ENCODE measurements around the gene JAZF1.

Gene JAZF1

DNA sequence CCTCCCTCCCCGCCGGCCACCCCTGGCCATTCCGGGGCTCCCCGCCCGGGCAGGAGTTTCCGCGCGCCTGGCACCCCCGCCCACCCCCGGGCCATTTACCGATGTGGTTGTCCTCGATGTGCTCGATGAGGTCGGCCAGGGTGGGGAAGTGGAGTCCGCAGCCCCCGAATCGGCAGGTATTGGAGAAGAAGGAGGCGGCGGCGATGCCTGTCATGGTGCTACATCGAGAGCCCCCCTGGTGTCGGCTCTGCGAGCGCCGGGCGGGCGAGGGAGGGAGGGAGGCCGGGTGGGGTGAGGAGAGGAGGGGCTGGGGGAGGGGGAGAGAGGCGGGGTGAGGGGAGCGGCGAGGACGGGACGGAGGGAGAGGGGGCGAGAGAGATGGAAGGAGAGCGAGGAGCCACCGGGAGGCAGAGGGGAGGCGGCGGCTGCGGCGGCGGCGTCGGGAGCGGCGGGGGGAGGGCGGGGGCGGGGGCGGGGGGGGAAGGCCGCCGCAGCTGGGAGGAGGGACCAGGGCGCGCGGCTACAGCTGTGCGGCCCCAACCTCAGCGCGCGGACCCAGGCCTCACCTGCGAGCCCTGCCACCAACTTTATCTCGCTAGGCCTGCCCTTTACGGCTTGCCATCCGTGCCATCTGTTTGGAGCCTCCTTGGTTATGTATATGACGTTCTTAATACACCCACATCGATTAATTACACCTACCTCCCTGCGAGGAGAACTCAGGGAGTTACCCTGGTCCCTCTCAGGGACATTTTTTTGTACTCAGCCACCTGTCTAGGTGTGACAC, at the start of gene JAZF1:
TSS of gene JAZF1 (minus strand) at position 432 of the 784 bp plus-strand sequence.
- DNase-seq (ENCODE audit: low read depth, low spot score): peak; percentile 21

GRCh38 chr7:28230261-28230660, 49.7 kb upstream of the JAZF1 start:
- DNase-seq (ENCODE audit: low read depth, low spot score): no peak

GRCh38 chr7:28228396-28228795, 47.8 kb upstream of the JAZF1 start:
- DNase-seq (ENCODE audit: low read depth, low spot score): no peak

DNA sequence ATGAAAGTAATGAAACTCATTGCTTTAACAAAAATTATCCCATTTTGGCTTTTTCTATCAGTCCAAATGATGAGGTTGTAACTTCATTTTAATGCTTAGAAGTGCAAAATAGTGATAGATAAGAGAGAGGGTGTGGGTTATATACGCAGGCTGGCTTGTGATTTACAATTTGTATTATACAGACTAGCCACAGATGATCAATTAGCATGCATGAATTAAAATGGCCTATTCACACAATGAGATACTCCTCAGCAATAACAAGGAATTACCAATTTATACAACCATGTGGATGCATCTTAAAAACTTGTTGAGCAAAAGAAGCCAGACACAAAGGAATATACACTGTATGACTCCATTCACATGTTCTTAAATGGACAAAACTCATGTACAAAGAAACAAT, 45.4 kb upstream of the JAZF1 start:
- no peak for DNase-seq (ENCODE audit: low read depth, low spot score)

GRCh38 chr7:28225576-28225975, 45.0 kb upstream of the JAZF1 start:
- DNase-seq (ENCODE audit: low read depth, low spot score): no peak

GRCh38 chr7:28224675-28225074, 44.1 kb upstream of the JAZF1 start:
- DNase-seq (ENCODE audit: low read depth, low spot score): no peak

GRCh38 chr7:28224172-28224571, 43.6 kb upstream of the JAZF1 start:
- DNase-seq (ENCODE audit: low read depth, low spot score): no peak

DNA sequence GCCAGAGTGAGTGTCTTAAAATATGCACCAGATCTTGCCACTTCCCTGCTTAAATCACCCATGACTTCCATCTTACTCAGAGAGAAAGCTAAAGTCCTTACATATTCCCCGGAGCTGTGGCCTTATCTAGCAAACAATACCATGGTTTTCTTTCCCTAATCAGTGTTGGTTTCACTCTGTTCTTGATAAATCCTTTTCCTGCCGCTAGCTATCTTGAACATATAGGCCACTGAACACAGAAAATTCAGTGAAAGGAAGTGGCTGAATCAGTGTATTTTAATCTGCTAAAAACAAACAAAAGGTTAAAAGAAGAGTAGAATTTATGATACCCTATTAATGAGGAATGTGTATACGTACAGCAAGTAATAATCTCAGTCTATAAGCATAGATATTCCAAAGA, 42.0 kb upstream of the JAZF1 start:
- DNase-seq (ENCODE audit: low read depth, low spot score): no peak

GRCh38 chr7:28219793-28220192, 39.2 kb upstream of the JAZF1 start:
- no peak for DNase-seq (ENCODE audit: low read depth, low spot score)

DNA sequence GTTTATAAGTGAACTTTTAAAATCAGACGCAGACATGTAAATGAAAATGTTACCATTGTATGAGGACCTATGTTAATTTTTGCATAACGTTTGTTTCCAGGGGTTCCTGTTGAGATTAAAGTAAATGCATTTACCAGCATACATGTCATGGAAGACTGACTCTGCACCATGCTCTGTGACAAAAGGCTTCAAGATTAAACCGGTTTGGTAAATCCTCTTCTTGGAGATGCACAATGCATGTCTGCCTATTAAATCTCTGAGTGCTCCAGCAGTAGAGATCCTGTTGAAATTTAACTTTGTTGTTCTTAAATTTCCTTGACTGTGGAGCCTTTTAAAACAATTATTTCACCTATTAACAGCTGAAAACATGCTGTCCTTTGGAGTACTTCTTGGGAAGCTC, 36.5 kb upstream of the JAZF1 start:
- DNase-seq (ENCODE audit: low read depth, low spot score): no peak

DNA sequence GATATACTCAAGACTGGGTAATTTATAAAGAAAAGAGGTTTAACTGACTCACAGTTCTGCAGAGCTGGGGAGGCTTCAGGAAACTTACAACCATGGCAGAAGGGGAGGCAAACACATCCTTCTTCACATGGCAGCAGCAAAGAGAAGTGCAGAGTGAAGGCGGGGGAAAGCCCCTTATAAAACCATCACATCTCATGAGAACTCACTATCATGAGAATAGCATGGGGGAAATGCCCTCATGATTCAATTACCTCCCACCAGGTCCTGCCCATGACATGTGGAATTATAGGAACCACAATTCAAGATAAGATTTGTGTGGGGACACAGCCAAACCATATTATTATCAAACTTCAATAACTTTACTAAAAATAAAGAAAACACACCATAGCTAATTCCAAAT, 30.4 kb upstream of the JAZF1 start:
- no peak for DNase-seq (ENCODE audit: low read depth, low spot score)

- DNase-seq (ENCODE audit: low read depth, low spot score): no peak
Measured at GRCh38 chr7:28208506-28208905, 27.9 kb upstream of the JAZF1 start.

GRCh38 chr7:28207486-28208158, 27.0 kb upstream of the JAZF1 start:
- DNase-seq (ENCODE audit: low read depth, low spot score): no peak

GRCh38 chr7:28205506-28205905, 24.9 kb upstream of the JAZF1 start:
- no peak for DNase-seq (ENCODE audit: low read depth, low spot score)

- no peak for DNase-seq (ENCODE audit: low read depth, low spot score)
Measured at GRCh38 chr7:28203508-28204240, 23.1 kb upstream of the JAZF1 start.

DNA sequence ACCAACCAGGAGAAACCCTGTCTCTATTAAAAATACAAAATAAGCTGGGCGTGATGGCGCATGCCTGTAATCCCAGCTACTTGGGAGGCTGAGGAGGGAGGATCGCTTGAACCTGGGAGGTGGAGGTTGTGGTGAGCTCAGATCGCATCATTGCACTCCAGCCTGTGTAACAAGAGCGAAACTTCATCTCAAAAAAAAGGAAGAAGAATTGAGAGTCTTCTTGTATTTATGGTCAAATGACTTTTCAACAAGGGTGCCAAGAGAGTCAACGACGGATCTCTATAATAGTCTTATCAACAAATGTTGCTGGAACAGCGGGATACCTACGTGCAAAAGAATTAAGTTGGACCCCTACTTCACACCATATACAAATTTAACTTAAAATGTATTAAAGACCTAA, 21.6 kb upstream of the JAZF1 start:
- no peak for DNase-seq (ENCODE audit: low read depth, low spot score)

DNA sequence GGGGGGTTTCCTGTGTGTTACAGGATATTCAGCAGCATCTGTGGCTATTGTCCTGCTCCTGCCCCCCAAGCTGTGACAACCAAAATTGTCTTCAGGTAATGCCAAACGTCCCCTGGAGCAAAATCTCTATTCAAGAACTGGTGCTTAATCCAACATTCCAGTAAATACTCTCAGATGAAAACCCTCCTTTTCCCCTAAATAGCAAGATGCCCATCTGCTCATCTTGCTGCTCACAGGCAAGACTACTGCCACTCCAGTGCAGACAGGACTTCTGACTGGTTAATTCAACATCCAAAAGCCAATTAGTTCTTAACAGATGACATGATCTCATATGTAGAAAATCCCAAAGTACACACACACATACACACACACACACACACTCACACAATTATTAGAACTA, 20.5 kb upstream of the JAZF1 start:
- DNase-seq (ENCODE audit: low read depth, low spot score): no peak

DNA sequence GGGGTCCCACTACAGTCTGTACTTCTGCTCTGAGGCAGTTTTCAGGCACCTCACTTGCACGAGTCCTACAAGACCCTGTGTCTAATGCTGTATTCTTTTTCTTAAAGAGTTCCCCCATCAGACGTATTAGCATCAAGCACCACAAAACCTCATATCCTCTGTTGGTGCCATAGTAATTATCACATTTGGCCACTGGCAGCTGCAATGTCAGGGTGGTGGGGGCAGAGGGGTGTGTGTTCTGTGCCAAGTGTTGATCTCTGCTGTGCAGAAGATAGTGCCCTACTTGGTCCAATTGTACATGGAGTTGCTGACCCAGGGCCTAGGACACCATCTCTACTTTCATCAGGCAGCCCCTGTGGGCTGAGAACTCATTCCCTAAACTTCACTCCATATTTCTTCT, 20.0 kb upstream of the JAZF1 start:
- no peak for DNase-seq (ENCODE audit: low read depth, low spot score)

DNA sequence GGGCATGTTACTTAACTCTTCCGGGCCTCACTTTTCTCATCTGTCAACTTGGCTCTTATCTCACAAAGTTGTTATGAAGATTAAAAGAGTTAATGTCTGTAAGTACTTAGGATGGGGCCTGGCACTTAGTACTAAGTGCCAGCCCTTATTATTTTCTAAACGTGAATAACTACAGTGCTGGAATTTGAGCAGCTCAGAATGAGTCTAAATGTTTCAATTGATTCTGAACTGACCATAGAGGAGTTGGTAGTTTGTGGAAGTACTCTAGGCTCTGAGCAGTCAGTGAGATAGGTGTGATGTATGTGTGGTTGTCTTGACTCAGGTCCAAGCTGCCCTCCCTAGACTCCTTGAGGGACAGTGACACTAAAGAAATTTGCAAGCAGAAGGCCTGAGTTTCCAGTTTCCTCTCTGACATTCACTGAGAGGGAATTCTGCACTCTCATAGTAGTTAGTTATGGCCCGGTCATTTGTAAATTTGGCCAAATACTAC, 18.5 kb upstream of the JAZF1 start:
- no peak for DNase-seq (ENCODE audit: low read depth, low spot score)

DNA sequence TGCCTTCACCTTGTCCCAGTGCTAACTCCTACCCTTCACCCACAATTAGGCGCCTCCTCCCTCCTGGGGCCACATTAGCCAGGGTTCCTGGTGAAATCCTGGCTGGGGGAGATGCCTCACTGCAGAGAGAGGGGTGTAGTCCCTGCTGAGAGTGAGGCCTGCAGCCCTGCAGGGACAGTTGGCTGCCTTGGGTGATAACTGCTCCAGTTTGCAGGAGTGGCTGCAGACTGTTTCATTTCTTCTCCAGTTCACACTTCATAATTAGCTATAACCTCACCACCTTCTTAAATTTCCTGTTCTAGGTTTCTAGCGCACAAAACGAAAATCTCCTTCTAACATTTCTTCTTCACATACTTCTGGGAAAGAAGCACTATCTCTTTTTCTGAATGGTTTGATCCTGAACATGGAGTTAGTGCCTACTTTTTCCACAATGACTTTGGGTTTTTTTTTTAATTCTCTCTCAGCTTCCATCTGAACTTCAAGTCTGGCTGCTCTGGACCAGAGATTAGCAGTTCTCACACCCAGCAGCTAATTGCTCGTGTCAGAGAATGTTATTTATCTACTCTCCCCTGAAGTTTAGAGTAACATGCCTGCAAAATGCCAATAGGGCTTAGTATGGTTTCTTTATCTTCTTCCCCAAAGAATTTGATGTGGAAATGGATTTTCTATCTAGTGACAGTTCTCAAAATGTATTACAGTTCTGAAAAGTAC, 15.5 kb upstream of the JAZF1 start:
- DNase-seq (ENCODE audit: low read depth, low spot score): no peak

- DNase-seq (ENCODE audit: low read depth, low spot score): no peak
Measured at GRCh38 chr7:28192786-28193585, 12.4 kb upstream of the JAZF1 start.
